ENCODE measurements around the gene GPBAR1. TPM values are rescaled to one million over a fixed set of nuclear protein-coding genes. Genes with fewer than 3 reads are reported as not detected.

GPBAR1 gene
- total and polyA plus RNA-seq, 2 experiments from 2014 or later: 0.44 TPM; not detected in 1

DNA sequence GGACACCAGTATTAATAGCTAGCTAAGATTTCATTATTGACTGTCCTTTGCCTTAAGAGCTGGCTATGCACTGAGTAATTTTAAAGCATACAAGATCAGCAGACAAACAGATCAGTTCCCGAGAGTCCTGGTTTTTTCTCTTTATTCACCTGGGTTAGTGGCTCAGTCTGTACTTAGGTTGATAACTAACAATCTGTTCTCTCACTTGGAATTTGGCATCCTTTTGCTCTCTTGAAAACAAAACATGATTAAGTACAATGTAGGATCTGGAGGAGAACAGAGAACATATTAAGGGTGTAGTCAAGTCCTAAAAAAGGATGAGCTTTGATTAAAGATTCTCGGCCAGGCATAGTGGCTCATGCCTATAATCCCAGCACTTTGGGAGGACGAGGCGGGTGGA, 27.3 kb upstream of the GPBAR1 start (continued):
- TF ChIP-seq, protein P1, sequence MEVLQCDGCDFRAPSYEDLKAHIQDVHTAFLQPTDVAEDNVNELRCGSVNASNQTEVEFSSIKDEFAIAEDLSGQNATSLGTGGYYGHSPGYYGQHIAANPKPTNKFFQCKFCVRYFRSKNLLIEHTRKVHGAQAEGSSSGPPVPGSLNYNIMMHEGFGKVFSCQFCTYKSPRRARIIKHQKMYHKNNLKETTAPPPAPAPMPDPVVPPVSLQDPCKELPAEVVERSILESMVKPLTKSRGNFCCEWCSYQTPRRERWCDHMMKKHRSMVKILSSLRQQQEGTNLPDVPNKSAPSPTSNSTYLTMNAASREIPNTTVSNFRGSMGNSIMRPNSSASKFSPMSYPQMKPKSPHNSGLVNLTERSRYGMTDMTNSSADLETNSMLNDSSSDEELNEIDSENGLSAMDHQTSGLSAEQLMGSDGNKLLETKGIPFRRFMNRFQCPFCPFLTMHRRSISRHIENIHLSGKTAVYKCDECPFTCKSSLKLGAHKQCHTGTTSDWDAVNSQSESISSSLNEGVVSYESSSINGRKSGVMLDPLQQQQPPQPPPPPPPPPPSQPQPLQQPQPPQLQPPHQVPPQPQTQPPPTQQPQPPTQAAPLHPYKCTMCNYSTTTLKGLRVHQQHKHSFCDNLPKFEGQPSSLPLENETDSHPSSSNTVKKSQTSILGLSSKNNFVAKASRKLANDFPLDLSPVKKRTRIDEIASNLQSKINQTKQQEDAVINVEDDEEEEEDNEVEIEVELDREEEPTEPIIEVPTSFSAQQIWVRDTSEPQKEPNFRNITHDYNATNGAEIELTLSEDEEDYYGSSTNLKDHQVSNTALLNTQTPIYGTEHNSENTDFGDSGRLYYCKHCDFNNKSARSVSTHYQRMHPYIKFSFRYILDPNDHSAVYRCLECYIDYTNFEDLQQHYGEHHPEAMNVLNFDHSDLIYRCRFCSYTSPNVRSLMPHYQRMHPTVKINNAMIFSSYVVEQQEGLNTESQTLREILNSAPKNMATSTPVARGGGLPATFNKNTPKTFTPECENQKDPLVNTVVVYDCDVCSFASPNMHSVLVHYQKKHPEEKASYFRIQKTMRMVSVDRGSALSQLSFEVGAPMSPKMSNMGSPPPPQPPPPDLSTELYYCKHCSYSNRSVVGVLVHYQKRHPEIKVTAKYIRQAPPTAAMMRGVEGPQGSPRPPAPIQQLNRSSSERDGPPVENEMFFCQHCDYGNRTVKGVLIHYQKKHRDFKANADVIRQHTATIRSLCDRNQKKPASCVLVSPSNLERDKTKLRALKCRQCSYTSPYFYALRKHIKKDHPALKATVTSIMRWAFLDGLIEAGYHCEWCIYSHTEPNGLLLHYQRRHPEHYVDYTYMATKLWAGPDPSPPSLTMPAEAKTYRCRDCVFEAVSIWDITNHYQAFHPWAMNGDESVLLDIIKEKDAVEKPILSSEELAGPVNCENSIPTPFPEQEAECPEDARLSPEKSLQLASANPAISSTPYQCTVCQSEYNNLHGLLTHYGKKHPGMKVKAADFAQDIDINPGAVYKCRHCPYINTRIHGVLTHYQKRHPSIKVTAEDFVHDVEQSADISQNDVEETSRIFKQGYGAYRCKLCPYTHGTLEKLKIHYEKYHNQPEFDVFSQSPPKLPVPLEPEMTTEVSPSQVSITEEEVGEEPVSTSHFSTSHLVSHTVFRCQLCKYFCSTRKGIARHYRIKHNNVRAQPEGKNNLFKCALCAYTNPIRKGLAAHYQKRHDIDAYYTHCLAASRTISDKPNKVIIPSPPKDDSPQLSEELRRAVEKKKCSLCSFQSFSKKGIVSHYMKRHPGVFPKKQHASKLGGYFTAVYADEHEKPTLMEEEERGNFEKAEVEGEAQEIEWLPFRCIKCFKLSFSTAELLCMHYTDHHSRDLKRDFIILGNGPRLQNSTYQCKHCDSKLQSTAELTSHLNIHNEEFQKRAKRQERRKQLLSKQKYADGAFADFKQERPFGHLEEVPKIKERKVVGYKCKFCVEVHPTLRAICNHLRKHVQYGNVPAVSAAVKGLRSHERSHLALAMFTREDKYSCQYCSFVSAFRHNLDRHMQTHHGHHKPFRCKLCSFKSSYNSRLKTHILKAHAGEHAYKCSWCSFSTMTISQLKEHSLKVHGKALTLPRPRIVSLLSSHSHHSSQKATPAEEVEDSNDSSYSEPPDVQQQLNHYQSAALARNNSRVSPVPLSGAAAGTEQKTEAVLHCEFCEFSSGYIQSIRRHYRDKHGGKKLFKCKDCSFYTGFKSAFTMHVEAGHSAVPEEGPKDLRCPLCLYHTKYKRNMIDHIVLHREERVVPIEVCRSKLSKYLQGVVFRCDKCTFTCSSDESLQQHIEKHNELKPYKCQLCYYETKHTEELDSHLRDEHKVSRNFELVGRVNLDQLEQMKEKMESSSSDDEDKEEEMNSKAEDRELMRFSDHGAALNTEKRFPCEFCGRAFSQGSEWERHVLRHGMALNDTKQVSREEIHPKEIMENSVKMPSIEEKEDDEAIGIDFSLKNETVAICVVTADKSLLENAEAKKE (CRISPR knock-in tag; IDR thresholded peaks at IDR 0.05): no peak
- TF ChIP-seq, protein P2, sequence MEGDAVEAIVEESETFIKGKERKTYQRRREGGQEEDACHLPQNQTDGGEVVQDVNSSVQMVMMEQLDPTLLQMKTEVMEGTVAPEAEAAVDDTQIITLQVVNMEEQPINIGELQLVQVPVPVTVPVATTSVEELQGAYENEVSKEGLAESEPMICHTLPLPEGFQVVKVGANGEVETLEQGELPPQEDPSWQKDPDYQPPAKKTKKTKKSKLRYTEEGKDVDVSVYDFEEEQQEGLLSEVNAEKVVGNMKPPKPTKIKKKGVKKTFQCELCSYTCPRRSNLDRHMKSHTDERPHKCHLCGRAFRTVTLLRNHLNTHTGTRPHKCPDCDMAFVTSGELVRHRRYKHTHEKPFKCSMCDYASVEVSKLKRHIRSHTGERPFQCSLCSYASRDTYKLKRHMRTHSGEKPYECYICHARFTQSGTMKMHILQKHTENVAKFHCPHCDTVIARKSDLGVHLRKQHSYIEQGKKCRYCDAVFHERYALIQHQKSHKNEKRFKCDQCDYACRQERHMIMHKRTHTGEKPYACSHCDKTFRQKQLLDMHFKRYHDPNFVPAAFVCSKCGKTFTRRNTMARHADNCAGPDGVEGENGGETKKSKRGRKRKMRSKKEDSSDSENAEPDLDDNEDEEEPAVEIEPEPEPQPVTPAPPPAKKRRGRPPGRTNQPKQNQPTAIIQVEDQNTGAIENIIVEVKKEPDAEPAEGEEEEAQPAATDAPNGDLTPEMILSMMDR (conservative IDR thresholded peaks at IDR 0.05; ENCODE audit: low read depth in 2 of 2): no peak
- no peak for TF ChIP-seq CREB1 (CRISPR knock-in tag; IDR thresholded peaks at IDR 0.05; ENCODE audit: low read depth)

DNA sequence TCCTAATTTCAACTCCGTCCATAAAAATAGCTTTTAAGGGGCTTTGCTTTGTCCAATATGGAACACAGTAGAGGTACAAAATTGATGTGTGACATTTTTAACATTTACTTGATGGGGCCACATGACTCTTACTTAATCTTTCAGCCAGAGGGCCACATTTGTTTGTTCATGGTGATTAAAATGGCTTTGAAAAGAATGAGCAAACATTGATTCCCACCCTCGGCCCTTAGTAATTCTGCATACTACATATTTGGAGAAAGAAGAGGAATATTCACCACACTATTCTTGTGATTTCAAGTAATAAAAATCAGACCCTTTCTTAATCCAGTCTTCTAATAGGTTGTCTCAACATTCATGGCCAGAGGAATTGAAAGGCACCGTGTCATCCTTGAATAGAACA, 26.3 kb upstream of the GPBAR1 start:
- DNase-seq (ENCODE audit: low spot score): no peak
- Histone ChIP-seq H3K4me3 (no peak overlapping the region), H3F3A (replicated peaks; ENCODE audit: low read depth) (no peaks in the 10 kb centered on the region), H4K20me1 (replicated peaks; ENCODE audit: insufficient read depth) (0 out of 2 replicates have a peak, but pooled peaks cover 4% of the 10 kb centered on the region), H3K9me2 (ENCODE audit: insufficient read depth) (no peaks in the 10 kb centered on the region), H3K27ac (ENCODE audit: low read depth) (no peak overlapping the region), H3K4me2 (no peak overlapping the region), H2AFZ (no peak overlapping the region), H3K79me2 (replicated peaks; ENCODE audit: insufficient read depth) (peaks cover 10% of the 10 kb centered on the region), H3K27me3 (ENCODE audit: insufficient read depth) (no peaks in the 10 kb centered on the region), H3K4me1 (ENCODE audit: insufficient read depth) (no peaks in the 10 kb centered on the region), H3K36me3 (ENCODE audit: insufficient read depth) (peaks cover 60% of the 10 kb centered on the region)
- no peak overlapping the region for H3K4me3 Mint-ChIP-seq
- H3K9me3 Mint-ChIP-seq: no peaks in the 10 kb centered on the region
- no peaks in the 10 kb centered on the region for H3K4me1 Mint-ChIP-seq
- peaks cover 90% of the 10 kb centered on the region for H3K36me3 Mint-ChIP-seq (ENCODE audit: low read depth)
- H3K27me3 Mint-ChIP-seq (ENCODE audit: insufficient read depth, low read depth, poor library complexity): no peaks in the 10 kb centered on the region
- no peak overlapping the region for H3K27ac Mint-ChIP-seq
- ATAC-seq: no peak
- no peak for TF ChIP-seq EZH2phosphoT487 (IDR thresholded peaks at IDR 0.05; ENCODE audit: unreplicated experiment)
- TF ChIP-seq, protein P3, sequence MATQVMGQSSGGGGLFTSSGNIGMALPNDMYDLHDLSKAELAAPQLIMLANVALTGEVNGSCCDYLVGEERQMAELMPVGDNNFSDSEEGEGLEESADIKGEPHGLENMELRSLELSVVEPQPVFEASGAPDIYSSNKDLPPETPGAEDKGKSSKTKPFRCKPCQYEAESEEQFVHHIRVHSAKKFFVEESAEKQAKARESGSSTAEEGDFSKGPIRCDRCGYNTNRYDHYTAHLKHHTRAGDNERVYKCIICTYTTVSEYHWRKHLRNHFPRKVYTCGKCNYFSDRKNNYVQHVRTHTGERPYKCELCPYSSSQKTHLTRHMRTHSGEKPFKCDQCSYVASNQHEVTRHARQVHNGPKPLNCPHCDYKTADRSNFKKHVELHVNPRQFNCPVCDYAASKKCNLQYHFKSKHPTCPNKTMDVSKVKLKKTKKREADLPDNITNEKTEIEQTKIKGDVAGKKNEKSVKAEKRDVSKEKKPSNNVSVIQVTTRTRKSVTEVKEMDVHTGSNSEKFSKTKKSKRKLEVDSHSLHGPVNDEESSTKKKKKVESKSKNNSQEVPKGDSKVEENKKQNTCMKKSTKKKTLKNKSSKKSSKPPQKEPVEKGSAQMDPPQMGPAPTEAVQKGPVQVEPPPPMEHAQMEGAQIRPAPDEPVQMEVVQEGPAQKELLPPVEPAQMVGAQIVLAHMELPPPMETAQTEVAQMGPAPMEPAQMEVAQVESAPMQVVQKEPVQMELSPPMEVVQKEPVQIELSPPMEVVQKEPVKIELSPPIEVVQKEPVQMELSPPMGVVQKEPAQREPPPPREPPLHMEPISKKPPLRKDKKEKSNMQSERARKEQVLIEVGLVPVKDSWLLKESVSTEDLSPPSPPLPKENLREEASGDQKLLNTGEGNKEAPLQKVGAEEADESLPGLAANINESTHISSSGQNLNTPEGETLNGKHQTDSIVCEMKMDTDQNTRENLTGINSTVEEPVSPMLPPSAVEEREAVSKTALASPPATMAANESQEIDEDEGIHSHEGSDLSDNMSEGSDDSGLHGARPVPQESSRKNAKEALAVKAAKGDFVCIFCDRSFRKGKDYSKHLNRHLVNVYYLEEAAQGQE (IDR thresholded peaks at IDR 0.05; ENCODE audit: unreplicated experiment): no peak
- TF ChIP-seq, protein P2 (conservative IDR thresholded peaks at IDR 0.05; ENCODE audit: low read depth in 2 of 2): no peak
- no peak for TF ChIP-seq STAT1 (IDR thresholded peaks at IDR 0.05; ENCODE audit: unreplicated experiment)
- TF ChIP-seq ZNF114 (CRISPR knock-in tag; IDR thresholded peaks at IDR 0.05): no peak
- TF ChIP-seq POLR2AphosphoS5 (IDR thresholded peaks at IDR 0.05; ENCODE audit: low read depth): no peak
- no peak for TF ChIP-seq NANOG (IDR thresholded peaks at IDR 0.05; ENCODE audit: borderline replicate concordance)
- TF ChIP-seq ZNF331 (CRISPR knock-in tag; IDR thresholded peaks at IDR 0.05; ENCODE audit: low read depth): no peak
